GM19035 (cell line): Measurements from ENCODE around the gene SLC39A1.

ENCODE experiments used
- ATAC-seq: cut with Tn5 transposase; IDR thresholded peaks from one replicate; pipeline ENCODE4 v1.9.1; 2021; ENCODE audit not compliant: unreplicated experiment

Gene SLC39A1

GRCh38 chr1:153953859-153954365 is 9.4 kb downstream of the SLC39A1 start:
- ATAC-seq: no peak

DNA sequence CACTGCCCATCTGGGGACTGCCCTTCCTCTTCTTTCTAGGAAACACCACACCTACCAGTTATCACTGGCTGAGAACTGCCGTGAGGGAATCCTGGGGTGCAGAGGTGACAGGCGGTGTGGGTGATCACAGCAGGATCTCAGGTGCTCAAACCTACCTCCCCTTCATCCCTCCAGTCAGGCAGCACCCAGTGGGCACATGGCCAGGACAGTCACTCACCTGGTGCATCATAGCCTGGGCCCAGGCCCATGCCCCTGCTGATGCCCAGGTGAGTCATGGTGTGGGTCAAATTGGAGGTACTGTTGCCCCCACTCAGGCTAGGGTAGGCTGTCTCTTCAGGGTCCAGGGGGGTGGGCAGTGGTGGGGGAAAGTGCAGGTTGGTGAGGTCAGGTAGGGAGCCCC is 11.5 kb downstream of the SLC39A1 start:
- ATAC-seq: no peak

GRCh38 chr1:153951183-153951582 is 12.2 kb downstream of the SLC39A1 start:
- ATAC-seq: no peak

GRCh38 chr1:153946622-153947241 is 16.6 kb downstream of the SLC39A1 start, which contains the start of gene DENND4B:
TSS of gene DENND4B (minus strand) at chr1:153946718. CDS start at chr1:153944374, 2,344 bp downstream.
- ATAC-seq: peak; percentile 68

- peak; percentile 71 for ATAC-seq
Measured at GRCh38 chr1:153945795-153946621, 17.3 kb downstream of the SLC39A1 start.

GRCh38 chr1:153945131-153945794 is 18.1 kb downstream of the SLC39A1 start:
- peak; percentile 0 for ATAC-seq

DNA sequence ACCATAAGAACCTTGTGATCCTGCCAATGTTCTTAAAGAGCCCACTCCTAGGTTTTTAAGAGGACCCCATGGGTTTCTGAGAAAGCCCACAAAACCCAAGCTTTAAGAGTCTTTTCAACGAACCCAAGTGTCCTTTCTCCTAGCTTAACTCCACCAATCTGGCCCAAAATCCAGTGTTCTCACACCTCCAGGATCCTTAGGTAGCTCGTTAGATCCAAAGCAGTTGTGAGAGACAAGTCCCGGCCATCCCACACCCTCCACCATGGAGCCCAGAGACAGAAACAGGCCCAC is 18.6 kb downstream of the SLC39A1 start:
- no peak for ATAC-seq

DNA sequence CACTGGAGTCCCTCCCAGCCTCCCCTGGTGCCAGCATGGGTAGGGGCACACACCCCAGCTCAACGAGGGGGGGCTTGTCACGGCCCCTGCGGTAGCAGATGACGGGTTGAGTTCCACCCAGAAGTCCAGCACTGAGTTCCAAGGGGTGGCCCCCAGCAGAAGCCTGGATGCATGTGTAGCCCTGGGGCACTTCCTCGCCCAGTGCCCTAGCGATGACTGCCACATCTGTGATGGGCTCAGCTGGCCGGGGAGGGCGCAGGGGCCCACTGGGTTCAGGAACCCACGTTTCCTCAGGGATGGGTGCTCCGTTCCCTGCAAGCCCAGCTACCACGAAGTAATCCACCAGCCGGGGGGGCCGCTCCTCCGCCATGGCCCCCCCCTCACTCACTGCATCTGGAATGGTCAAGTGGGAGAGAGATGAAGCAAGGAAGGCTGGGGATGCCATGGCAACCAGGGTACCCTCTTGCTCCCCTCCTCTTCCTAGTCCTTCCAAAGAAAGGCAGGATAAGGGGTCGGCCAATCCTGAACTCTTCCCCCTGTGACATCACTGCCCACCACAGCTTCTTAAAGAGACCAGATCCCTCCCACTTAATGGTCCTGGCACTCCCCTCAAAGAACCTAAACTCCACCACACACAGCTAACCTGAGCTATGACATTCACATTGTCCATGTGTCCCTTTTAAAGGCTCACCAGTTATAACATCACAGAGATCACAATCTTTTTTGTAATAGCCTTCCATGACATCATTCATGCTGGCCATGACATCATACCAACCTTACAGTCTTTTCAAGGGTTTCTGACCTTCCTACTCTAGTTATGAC is 19.1 kb downstream of the SLC39A1 start:
- ATAC-seq: no peak

DNA sequence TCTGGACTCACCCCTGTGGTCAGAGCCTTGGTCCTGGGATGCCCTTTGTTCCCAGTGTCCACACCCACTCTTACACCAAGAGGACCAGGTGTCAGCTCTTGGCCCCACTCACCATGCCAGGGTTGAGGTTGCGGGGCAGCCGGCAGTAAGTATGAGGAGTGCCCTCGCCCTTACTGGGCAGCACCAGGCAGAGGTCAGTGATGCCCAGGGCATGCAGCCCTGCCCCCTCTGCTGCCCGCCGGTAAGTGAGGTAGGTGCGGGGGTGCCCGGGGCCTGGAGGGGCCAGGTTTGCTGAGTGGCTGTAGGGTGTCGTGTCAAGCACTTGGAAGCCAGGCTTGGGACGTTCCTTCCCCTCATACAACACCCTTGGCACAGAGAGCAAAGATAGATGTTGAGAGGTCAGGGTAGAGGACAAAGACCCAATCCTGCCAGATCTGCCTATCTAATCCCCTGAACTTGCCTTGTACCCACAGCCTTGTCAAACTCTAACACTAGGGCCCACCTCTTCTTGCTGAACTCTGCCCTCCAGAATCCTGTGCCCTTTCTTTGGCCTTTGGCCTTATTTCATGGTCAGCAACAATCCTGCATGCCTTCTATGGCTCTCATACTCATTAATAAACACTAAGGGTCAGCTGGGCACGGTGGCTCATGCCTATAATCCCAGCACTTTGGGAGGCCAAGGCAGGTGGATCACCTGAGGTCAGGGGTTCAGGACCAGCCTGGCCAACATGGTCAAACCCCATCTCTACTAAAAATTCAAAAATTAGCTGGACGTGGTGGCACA is 20.4 kb downstream of the SLC39A1 start:
- ATAC-seq: no peak

DNA sequence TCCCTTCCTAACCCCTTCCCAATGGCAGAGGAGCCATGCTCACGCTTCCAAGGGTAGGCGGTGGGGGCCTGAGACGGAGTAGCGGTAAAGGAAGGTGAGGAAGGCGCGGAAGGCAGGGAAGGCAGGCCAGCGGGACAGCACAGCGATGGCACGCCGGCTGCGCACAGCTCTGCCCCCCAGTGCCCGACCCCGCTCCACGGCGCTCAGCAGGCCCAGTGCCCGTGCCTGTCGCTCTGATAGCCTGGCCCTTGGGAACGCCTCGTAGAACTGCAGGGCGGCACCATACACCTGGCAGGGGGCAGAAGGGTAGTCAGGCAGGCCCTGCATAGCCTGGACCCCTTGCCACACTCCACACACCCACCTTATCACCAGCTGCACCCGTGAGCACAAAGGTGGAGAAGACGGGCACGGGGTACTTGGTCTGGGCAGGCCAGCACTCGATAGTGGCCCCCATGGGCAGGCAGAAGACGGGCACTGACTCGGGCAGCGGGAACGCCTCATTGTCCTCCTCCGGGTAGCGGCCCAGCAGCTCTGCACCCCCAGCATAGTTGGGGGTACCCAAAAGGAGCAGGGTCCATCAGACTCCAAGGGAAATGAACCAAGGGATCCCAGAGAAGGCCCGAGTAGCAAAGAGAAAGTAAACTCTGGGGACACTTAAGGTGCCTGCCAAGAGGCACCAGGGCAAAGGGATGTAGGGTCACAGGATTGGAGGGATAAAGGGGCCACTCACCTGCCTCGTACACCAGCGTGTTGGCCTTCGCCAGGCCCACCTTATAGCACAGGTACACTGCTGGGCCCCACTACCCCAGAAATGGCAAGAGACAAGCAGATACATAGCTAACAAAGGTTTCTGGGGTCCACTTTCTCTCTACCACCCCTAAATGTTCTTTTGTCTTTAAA is 21.3 kb downstream of the SLC39A1 start:
- ATAC-seq: no peak

DNA sequence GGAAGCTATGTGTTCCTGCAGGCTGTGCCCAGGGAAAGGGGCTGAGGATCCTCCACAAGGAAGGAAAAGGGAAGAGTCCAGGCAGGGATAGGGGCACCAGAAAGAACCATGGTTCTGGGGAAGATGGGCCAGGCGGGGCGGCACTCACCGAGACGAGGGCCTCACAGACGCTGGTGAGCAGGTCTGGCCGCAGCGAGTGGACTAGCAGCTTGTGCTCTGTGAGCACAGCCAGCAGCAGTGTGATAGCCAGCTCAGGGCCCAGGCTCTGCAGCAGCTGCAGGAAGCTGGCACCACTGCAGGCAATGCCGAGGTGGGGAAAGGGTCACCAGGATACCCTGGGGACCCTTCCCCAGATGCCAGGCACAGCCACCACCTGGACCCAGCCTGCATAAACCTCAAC is 22.6 kb downstream of the SLC39A1 start:
- no peak for ATAC-seq

DNA sequence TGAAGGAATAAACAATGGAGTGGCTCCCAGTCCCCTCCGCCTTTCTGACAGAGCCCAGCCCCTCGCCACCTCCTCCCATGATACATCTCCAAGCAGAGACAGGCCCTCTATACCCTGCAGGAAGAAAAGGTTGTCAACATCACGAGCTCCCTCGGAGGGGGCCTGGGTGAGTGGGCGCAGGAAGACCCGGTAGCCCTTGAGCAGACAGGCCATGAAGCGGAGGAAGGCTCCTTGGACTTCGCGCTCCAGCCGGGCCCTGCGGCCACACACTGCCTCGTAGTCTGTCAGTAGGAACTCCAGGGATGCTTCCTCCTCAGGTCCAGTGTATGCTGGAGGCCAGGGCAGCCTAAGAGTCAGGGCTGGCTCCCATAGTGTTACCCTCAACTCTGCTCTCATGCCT is 23.9 kb downstream of the SLC39A1 start:
- no peak for ATAC-seq

DNA sequence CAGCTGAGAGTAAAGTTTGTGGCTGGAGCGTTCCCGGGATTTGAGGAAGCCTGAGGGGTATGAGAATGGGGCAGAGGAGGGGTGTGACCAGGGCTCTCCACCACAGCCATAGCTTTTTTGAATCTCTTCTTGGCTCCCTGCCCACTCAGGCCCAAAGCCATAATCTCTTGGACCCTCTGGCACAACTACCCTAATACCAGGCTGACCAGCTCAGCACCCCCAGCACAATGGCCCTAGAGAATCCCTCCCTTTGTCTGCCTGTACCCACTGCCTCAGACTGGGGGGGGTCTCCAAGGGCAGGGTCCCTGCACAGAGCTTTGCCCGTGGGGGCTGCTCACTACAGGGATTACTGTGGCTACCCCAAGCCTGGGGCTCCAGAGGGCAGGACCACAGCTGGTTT is 24.3 kb downstream of the SLC39A1 start:
- no peak for ATAC-seq

DNA sequence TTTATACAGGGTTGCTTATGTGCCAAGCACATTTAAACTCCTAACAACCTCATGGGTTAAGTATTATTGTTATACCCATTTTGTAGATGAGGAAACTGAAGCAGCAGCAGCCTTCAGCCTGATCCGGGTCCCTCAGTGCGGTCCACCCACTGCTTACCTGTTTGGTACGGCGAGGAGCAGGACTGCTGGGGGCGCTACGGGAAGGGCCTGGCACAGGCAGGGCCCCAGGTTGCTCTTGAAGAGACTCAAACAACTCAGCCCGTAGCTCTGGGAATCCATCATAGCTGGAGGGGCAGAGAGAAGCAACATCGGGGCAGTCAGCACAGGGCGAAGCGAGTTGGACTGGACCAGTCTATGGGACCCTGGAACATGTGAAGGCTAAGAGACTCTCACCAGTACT is 26.0 kb downstream of the SLC39A1 start:
- no peak for ATAC-seq

DNA sequence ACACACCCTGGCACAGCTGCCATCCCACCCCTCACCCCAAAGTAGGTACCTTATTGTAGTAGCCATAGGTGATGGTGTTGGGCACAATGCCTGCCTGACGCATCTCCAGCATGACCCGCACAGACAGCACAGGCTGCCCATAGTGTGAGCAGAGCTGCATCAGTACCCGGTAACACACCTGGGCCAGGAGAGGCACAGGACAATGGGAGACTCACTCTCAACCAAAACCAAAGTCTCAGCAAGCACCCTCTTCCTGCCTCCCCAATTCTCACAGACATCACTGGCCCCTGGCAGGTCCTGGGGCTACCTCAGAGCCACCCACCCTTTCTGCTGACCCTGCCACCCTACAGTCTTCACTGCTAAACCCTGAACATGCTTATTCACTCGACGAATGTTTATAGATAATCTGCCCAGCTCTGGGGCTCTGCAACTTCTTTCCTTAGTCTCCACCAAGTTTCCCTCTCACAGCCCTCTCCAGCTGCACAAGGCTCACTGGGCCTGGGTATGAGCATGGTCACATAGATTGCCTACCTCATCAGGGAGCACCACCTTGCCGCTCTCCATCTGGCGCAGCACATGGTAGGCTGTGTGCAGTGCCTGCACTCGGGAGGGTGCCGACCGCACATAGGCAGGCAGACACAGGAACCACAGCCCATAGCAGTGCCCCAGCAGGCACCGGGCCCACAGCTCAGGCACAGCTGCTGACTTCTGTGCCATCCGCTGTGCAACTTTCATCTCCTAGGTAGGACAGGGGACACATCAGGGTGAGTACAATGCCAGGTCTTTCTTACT is 27.1 kb downstream of the SLC39A1 start:
- no peak for ATAC-seq

GRCh38 chr1:153934746-153935145 is 28.6 kb downstream of the SLC39A1 start:
- ATAC-seq: no peak

- no peak for ATAC-seq
Measured at GRCh38 chr1:153933955-153934354, 29.4 kb downstream of the SLC39A1 start.

- ATAC-seq: no peak
Measured at GRCh38 chr1:153933430-153933829, 29.9 kb downstream of the SLC39A1 start.
